T-cell (primary cell): ENCODE measurements around the gene CCDC137. TPM values are rescaled to one million over a fixed set of nuclear protein-coding genes. Genes with fewer than 3 reads are reported as not detected.

ENCODE experiments used
- ATAC-seq, 4 experiments: fragments of 200-7000 bp in 3 of 4; fragments of 150-1000 bp in 1 of 4; cut with Tn5 transposase; replicated peaks in 1 of 4; 1 replicate in 3 of 4; 2 replicates in 1 of 4; pipeline ENCODE4 v1.10.0; 2021; ENCODE audit warnings: moderate library complexity in 3 of 4, mild to moderate bottlenecking in 2 of 4, moderate number of reproducible peaks in 1 of 4
- CTCF ChIA-PET, 2 donors: fragments of 300-600 bp; sonication (Branson Sonifier 250); formaldehyde crosslinking; loops; one replicate each; lab custom pipeline; 2022; ENCODE audit warnings: antibody characterized with exemption in 2 of 2; lab: Charles Lee
- POLR2A ChIA-PET, 2 donors: fragments of 300-600 bp; sonication (Branson Sonifier 250); formaldehyde crosslinking; loops; one replicate each; lab custom pipeline; 2022; ENCODE audit warnings: antibody characterized with exemption in 2 of 2; lab: Charles Lee
- DNase-seq, 35 experiments: peaks; one replicate each; pipeline versions ENCODE4 v3.0.0 to v3.0.0-alpha.2; 2013 to 2023
- H3K27ac ChIP-seq: one replicate; pipeline ENCODE4 v1.5.1; 2013; ENCODE audit warnings: low read length
- H3K27me3 ChIP-seq, 2 experiments: replicated peaks in 1 of 2; 1 replicate in 1 of 2; 2 replicates in 1 of 2; pipeline versions ENCODE4 v1.6.1 to v1.7.0; 2013; ENCODE audit warnings: low read length in 1 of 2, mixed read lengths in 1 of 2; ENCODE audit not compliant: control insufficient read depth in 2 of 2, insufficient read depth in 2 of 2; ENCODE audit errors: extremely low read depth in 1 of 2
- H3K36me3 ChIP-seq, 2 donors: 1 replicate in 1 of 2; 2 replicates in 1 of 2; pipeline versions ENCODE4 v1.6.1 to v1.7.0; 2013; ENCODE audit warnings: low read length in 1 of 2; ENCODE audit not compliant: control insufficient read depth in 2 of 2, insufficient read depth in 1 of 2; ENCODE audit errors: extremely low read depth in 1 of 2
- H3K4me1 ChIP-seq, 2 experiments: 1 replicate in 1 of 2; 2 replicates in 1 of 2; pipeline versions ENCODE4 v1.6.1 to v1.7.0; 2013; ENCODE audit warnings: low read length in 2 of 2, mixed read lengths in 1 of 2; ENCODE audit not compliant: insufficient read depth in 2 of 2, control insufficient read depth in 1 of 2; ENCODE audit errors: extremely low read depth in 1 of 2
- H3K4me3 ChIP-seq, 2 donors: 1 replicate in 1 of 2; 2 replicates in 1 of 2; pipeline versions ENCODE4 v1.5.1 to v1.7.0; 2013; ENCODE audit warnings: mild to moderate bottlenecking in 2 of 2, low read length in 1 of 2, moderate library complexity in 1 of 2; ENCODE audit not compliant: control insufficient read depth in 1 of 2; ENCODE audit errors: extremely low read depth in 1 of 2
- H3K9me3 ChIP-seq: 2 replicates; pipeline ENCODE4 v1.7.0; 2013
- H3K27ac Mint-ChIP-seq, 2 donors: one replicate each; pipeline ENCODE4 v1.8.0; 2020 to 2021; ENCODE audit warnings: mild to moderate bottlenecking in 2 of 2, mixed read lengths in 2 of 2
- H3K27me3 Mint-ChIP-seq, 2 donors: one replicate each; pipeline ENCODE4 v1.8.0; 2021 to 2022; ENCODE audit warnings: mixed read lengths in 2 of 2
- H3K36me3 Mint-ChIP-seq: one replicate; pipeline ENCODE4 v1.8.0; 2021; ENCODE audit warnings: mixed read lengths
- H3K4me1 Mint-ChIP-seq, 3 donors: one replicate each; pipeline ENCODE4 v1.8.0; 2020 to 2022; ENCODE audit warnings: mixed read lengths in 3 of 3, mild to moderate bottlenecking in 1 of 3
- H3K4me3 Mint-ChIP-seq, 3 donors: one replicate each; pipeline ENCODE4 v1.8.0; 2020 to 2022; ENCODE audit warnings: mild to moderate bottlenecking in 3 of 3, mixed read lengths in 3 of 3, moderate library complexity in 3 of 3
- H3K9me3 Mint-ChIP-seq, 3 donors: one replicate each; pipeline ENCODE4 v1.8.0; 2020 to 2022; ENCODE audit warnings: mixed read lengths in 3 of 3
- WGBS: methylation state at CpG from one replicate; pipeline ENCODE4 v1.1.5; 2013; ENCODE audit warnings: missing lambda C conversion rate; ENCODE audit not compliant: insufficient coverage; 5-methylcytosine and 5-hydroxymethylcytosine counted together
- total RNA-seq, 35 experiments: library from RNA in 6 of 35; stranded (reverse) in 6 of 35; fragments of 120-200 nt in 1 of 35; gene quantifications; one replicate each; pipeline versions ENCODE4 v1.2.1 to v1.2.4 and lab custom pipeline; 2013 to 2026

The CCDC137 gene
- total RNA-seq, 5 donors from 2014 or later (not counting 1 experiment from before 2014, with no cell fraction given) = 15.9 to 33.9 (median 30.0) TPM

DNA sequence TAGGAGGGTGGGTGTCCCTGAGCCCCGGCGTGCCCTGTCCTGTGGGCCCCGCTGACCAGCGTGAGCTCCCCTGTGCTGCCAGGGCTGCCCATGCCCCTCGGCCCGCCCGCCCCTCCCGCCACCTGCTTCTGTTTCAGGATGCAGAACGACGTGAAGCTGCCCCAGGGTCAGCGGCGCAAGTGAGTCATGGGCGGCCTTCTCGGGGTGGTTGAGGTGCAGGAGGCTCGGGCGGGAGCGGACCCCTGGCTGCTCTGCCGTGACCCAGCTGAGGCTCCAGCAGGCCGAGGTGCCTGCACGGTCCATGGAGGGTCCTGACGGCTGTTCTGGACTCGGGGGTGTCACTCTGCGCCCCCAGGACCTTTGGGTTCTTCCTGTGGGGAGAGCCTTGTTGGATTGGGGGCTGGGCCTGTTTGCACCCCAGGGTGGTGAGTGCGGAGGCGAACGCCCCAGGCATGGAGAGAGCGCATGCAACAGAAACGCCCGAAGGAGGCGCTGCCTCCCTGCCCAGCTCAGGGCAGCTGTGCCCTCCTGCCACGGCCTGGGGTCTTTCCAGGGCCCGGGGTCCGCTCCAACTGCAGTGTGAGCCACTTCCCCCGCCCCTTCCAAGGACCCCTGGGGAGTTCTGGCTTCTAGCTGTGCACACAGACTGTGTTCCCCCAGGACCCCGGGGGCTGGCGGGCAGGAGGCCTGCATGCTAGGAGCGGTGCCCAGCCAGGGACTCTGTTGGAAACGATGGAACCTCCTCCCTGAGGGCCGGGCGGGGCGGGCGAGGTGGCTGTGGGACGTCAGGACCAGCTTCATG is 49.5 kb downstream of the CCDC137 start:
- Mint-ChIP-seq H3K4me1 (peaks cover 7 to 12% (median 9%) of the 10 kb centered on the region in 3 donors), H3K27ac (no peak overlapping the region), H3K9me3 (no peaks in the 10 kb centered on the region), H3K36me3 (no peaks in the 10 kb centered on the region), H3K27me3 (no peaks in the 10 kb centered on the region), H3K4me3 (no peak overlapping the region)
- Histone ChIP-seq H3K36me3 (no peaks in the 10 kb centered on the region), H3K4me3 (no peak overlapping the region), H3K27me3 (peaks cover 0 to 2% of the 10 kb centered on the region in 2 experiments), H3K27ac (no peak overlapping the region), H3K9me3 (no peaks in the 10 kb centered on the region), H3K4me1 (peaks cover 11 to 24% of the 10 kb centered on the region in 2 experiments)
- DNase-seq = no peak
- no peak for ATAC-seq
- ChIA-PET POLR2A (interaction anchor here in 1 of 2 donors (0.6 kb wide), 1 partner anchor 20 kb away, joined by 3 read pairs; no protein-coding TSS in a partner anchor), CTCF (no interaction called here)
- WGBS = 94% methylated on average over 39 of the region's 43 CpGs

DNA sequence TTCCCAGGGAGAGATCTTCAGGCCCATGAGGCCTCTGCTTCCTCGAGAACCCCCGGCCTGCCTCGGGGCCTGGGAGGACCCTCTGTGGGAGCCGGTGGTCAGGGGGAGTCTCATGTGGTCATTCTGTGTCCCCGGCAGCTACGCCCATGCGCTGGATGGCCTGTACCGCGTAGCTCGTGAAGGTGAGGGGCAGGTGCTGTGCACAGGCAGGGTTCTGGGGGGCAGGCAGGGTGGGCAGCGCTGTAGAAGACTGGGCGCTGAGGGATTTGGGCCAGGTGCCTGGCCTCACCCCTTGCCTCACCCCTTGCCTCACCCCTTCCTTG is 50.1 kb downstream of the CCDC137 start:
- 93% methylated on average over 10 of the region's 12 CpGs for WGBS
- H3K27me3 Mint-ChIP-seq = no peaks in the 10 kb centered on the region
- H3K36me3 ChIP-seq = no peaks in the 10 kb centered on the region
- DNase-seq (no peak), ATAC-seq (no peak)
- no peaks in the 10 kb centered on the region for H3K36me3 Mint-ChIP-seq
- no peak overlapping the region for H3K4me3 ChIP-seq
- no peaks in the 10 kb centered on the region for H3K27me3 ChIP-seq
- no peak overlapping the region for H3K27ac ChIP-seq
- H3K4me1 Mint-ChIP-seq = peaks cover 5 to 7% (median 6%) of the 10 kb centered on the region in 3 donors
- H3K4me3 Mint-ChIP-seq = no peak overlapping the region
- no peak overlapping the region for H3K27ac Mint-ChIP-seq
- ChIA-PET CTCF (no interaction called here), POLR2A (interaction anchor here in 1 of 2 donors (0.6 kb wide), 1 partner anchor 20 kb away, joined by 3 read pairs; no protein-coding TSS in a partner anchor)
- no peaks in the 10 kb centered on the region for H3K9me3 ChIP-seq
- no peaks in the 10 kb centered on the region for H3K9me3 Mint-ChIP-seq
- H3K4me1 ChIP-seq = peaks cover 7 to 18% of the 10 kb centered on the region in 2 experiments

DNA sequence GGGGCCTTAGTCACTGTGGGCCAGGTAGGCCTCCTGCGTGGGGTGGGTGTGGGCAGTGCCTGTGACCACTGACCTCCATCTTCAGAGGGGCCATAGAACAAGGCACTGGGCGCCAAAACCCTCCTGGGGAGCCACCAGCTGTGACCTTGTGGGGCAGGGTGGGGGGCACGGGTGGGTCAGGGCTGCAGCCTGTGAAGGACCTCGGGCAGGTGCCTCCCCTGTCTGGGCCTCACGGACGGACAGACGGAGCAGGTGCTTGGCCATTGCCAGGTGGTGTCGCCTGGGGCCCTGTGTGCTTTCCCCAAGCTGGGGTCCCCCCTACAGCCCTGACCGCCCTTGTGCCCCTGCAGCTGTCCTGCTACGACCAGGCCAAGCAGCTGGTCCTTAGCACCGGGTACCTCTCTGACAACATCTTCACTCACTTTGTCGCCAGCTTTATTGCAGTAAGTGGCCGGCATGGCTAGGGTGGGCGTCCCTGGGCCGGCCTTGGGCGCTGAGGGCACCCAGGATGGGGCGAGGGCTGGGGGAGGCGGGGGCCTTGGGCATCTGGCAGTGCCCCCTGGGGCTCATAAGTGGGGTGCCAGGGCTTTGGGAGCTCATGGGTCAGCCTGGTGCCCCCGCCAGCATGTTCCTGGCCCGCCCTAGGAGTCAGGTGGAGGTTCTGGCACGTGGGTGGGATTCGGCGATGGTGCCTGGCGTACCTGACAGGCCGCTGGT is 50.7 kb downstream of the CCDC137 start:
- H3K9me3 Mint-ChIP-seq = no peaks in the 10 kb centered on the region
- H3K27ac Mint-ChIP-seq = no peak overlapping the region
- Histone ChIP-seq H3K4me3 (no peak overlapping the region), H3K27me3 (peaks cover 0 to under 1% of the 10 kb centered on the region in 2 experiments), H3K4me1 (peaks cover 7 to 18% of the 10 kb centered on the region in 2 experiments), H3K36me3 (no peaks in the 10 kb centered on the region), H3K27ac (no peak overlapping the region), H3K9me3 (no peaks in the 10 kb centered on the region)
- H3K4me1 Mint-ChIP-seq = peaks cover 5 to 6% (median 6%) of the 10 kb centered on the region in 3 donors
- ATAC-seq (no peak), DNase-seq (no peak)
- 95% methylated on average over 24 of the region's 25 CpGs for WGBS
- POLR2A ChIA-PET = no interaction called here
- H3K27me3 Mint-ChIP-seq = no peaks in the 10 kb centered on the region
- no peak overlapping the region for H3K4me3 Mint-ChIP-seq
- CTCF ChIA-PET = no interaction called here
- H3K36me3 Mint-ChIP-seq = no peaks in the 10 kb centered on the region

DNA sequence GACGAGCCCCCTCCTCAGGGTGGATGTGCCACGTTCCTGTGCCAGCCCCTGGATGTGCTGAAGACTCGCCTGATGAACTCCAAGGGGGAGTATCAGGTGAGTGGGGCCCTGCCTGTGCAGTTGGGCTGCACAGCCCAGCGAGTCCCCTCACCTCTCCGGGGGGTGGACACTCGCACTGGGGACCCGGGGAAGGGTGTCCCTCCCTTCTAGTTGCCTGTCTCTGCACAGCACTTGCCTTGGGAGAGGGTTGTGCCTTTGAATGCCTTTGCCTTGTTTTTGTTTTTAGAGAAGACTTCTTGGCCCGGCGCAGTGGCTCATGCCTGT is 51.2 kb downstream of the CCDC137 start:
- Mint-ChIP-seq H3K36me3 (no peaks in the 10 kb centered on the region), H3K4me1 (peaks cover 4 to 5% (median 4%) of the 10 kb centered on the region in 3 donors), H3K9me3 (no peaks in the 10 kb centered on the region), H3K27me3 (no peaks in the 10 kb centered on the region), H3K27ac (no peak overlapping the region), H3K4me3 (no peak overlapping the region)
- peaks cover 0 to 6% of the 10 kb centered on the region in 2 experiments for H3K27me3 ChIP-seq
- POLR2A ChIA-PET = no interaction called here
- H3K9me3 ChIP-seq = no peaks in the 10 kb centered on the region
- H3K27ac ChIP-seq = no peak overlapping the region
- 96% methylated on average over 8 of the region's 9 CpGs for WGBS
- ATAC-seq = no peak
- no peak for DNase-seq
- H3K36me3 ChIP-seq = no peaks in the 10 kb centered on the region
- no peak overlapping the region for H3K4me3 ChIP-seq
- peaks cover 5 to 15% of the 10 kb centered on the region in 2 experiments for H3K4me1 ChIP-seq
- CTCF ChIA-PET = no interaction called here

DNA sequence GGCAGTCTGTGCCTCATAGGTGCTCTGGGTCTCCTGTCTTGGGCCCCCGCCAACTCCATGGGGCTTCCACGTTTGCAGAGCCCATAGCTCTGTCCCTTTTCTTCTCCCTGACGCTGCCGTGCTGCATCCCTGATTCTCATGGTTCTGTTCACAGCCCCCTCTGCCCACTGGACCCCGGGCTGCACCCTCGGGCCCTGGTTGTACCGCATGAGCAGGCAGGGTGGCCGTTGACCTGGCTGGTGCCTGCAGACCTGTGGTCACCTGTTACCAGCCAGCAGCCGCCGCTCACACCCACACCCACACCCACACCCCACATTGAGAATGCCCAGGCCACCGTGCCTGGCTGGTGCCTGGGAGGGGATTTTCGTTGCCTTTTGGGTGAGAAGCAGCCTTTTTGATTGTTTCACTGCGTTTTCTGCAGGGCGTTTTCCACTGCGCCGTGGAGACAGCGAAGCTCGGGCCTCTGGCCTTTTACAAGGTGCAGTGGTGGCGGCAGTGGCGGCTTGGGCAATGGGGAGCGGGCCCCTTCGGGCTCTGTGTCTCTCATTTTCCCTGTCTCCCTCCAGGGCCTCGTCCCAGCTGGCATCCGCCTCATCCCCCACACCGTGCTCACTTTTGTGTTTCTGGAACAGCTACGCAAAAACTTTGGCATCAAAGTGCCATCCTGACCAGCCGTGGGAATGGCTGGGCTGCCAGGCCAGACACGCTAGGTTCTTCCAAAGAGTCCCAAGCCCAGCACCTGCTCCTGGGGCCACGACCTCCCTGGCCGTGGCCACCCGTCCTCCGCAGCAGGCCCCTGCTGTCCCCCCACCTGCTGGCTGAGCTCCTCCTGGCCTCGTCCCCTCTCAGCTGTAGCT is 53.1 kb downstream of the CCDC137 start:
- peaks cover 0 to 7% of the 10 kb centered on the region in 2 donors for H3K27me3 Mint-ChIP-seq
- no peaks in the 10 kb centered on the region for H3K9me3 Mint-ChIP-seq
- no peak overlapping the region for H3K27ac ChIP-seq
- DNase-seq (no peak), ATAC-seq (no peak)
- no peaks in the 10 kb centered on the region for H3K36me3 Mint-ChIP-seq
- ChIA-PET POLR2A (no interaction called here), CTCF (no interaction called here)
- H3K4me1 Mint-ChIP-seq = no peaks in the 10 kb centered on the region
- H3K4me3 ChIP-seq = no peak overlapping the region
- 96% methylated on average over 23 of the region's 33 CpGs for WGBS
- no peak overlapping the region for H3K27ac Mint-ChIP-seq
- peaks cover 2 to 15% of the 10 kb centered on the region in 2 experiments for H3K27me3 ChIP-seq
- H3K9me3 ChIP-seq = no peaks in the 10 kb centered on the region
- H3K4me3 Mint-ChIP-seq = no peak overlapping the region
- no peaks in the 10 kb centered on the region for H3K36me3 ChIP-seq
- no peaks in the 10 kb centered on the region for H3K4me1 ChIP-seq
